Measurements from ENCODE around the gene ARMH1.

DNA sequence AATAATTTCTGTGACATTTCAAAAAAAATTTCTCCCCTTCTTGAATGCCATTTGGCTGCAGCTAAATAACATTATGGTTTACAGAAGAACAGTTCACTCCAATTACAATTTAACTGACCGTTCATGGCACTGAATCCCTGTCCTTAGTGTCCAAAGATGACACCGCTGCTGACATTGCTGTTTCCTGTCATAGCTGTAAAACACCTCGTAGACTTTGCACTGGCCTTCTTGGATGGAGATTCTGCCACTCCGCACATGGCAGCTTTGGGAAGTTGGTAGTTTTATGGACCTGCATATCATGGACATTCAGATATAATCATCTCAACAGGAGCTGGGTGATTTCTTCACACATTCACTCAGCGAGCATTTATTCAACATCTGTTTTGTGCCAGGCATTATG is 5.0 kb downstream of the ARMH1 start:
- TF ChIP-seq, protein P1, sequence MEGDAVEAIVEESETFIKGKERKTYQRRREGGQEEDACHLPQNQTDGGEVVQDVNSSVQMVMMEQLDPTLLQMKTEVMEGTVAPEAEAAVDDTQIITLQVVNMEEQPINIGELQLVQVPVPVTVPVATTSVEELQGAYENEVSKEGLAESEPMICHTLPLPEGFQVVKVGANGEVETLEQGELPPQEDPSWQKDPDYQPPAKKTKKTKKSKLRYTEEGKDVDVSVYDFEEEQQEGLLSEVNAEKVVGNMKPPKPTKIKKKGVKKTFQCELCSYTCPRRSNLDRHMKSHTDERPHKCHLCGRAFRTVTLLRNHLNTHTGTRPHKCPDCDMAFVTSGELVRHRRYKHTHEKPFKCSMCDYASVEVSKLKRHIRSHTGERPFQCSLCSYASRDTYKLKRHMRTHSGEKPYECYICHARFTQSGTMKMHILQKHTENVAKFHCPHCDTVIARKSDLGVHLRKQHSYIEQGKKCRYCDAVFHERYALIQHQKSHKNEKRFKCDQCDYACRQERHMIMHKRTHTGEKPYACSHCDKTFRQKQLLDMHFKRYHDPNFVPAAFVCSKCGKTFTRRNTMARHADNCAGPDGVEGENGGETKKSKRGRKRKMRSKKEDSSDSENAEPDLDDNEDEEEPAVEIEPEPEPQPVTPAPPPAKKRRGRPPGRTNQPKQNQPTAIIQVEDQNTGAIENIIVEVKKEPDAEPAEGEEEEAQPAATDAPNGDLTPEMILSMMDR (conservative IDR thresholded peaks at IDR 0.05 in 1 of 2, IDR thresholded peaks at IDR 0.05 in 1 of 2; ENCODE audit: extremely low read depth in 1 of 2, insufficient read depth in 1 of 2, low read depth in 1 of 2, low read length in 2 of 2): no peak
- TF ChIP-seq EZH2 (IDR thresholded peaks at IDR 0.05; ENCODE audit: borderline replicate concordance, low read length): no peak
